HG03439 (cell line): Measurements from ENCODE around the gene NT5M.

Source experiments
- ATAC-seq: cut with Tn5 transposase; IDR thresholded peaks from one replicate; pipeline ENCODE4 v1.9.1; 2021; ENCODE audit warnings: mild to moderate bottlenecking, moderate library complexity; ENCODE audit not compliant: unreplicated experiment

Gene NT5M

DNA sequence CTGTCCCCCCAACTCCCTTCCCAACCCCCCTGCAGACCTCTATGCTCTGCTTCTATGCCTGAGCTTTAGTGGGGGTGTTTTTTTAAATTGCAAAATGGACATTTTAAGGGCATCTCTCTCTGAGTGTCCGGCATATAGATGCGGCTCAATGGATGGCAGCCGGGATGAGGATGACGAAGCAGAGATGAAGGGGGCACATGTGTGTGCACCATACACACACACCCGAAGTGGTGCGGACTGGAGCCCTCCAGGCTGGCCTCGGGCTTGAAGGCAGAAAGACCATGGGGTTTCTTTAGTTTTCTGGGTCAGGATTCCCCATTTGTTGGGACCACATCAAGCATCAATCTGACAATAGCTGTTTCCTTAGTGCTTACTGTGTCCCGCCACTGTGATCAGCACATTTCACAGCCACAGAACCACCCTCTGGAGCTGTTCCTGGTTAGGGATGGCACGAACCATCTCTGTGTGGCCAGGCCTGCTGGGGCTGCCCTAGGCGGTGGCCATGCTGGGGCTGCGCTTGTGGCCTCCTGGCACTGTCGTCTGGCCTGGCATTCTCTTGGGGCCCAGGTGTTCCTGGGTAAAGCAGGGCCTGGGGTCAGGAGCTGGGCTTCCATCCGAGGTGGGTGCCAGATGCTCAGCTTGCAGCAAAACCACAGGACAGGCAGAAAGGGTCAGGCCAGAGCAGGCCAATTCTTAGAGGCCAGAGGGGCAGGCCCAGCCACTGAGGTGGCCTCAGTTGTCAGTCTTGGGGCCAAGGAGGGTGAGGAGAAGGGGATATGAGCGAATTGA lies 49.9 kb downstream of the NT5M start:
- no peak for ATAC-seq

GRCh38 chr17:17353625-17354484 lies 50.7 kb downstream of the NT5M start:
- no peak for ATAC-seq

GRCh38 chr17:17354560-17355349 lies 51.6 kb downstream of the NT5M start:
- ATAC-seq, result no peak

DNA sequence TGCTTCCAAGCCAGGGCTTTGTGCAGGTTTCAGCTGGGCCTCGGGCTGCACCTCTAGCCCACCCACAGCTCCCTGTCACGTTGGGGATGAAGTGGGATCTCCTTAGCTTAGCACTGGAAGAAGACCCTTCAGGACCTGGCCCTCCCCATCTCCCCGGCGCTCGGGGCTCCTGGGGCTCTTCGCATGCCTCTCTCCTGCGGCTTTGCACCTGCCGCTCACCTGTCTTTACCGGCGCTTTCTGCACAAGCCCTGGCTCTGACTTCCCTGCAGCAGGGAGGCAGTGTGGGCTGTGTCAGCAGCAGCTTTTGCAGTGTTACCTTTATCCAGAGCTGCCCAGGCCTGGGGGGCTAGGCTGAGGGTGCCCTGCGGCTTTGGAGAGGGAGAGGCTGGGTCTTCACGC lies 52.3 kb downstream of the NT5M start:
- ATAC-seq, result no peak

DNA sequence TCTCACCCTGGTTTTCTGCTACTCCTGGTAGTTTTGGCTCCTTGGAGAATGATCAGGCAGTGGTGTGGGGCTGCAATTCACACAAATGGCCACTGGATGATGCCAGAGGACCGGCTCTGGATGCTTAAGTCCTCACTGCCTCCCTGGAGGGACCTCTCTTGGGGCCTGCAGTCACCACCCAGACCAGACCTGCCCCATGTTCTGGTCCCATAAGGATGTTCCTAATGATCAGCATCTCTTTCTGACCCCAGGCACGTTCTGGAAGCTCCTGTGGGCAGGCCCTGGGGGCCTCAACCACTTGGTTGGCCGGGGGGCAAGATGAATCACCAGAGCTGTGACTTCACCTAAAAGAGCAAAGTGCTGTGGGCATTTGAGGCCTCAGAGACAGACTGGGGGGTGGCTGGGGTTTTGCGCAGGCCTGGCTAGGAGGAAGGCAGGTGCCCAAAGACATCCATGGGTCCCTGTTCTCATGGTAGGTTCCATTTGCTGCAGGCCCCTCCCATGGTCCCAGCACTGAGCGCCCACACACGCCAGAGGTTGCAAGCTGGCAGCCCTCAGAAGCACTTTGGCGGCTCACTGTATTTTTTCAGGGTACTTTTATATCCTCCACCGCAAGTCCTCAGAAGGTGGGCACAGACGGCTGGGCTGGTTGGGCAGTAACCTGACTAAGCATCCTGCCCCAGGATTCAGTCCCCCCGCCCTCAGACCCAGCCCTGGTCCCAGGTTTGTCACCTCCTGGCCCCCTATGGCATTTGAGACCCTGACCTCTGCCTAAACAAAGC lies 53.2 kb downstream of the NT5M start:
- ATAC-seq, result no peak

GRCh38 chr17:17356931-17357270 lies 53.7 kb downstream of the NT5M start:
- no peak for ATAC-seq

DNA sequence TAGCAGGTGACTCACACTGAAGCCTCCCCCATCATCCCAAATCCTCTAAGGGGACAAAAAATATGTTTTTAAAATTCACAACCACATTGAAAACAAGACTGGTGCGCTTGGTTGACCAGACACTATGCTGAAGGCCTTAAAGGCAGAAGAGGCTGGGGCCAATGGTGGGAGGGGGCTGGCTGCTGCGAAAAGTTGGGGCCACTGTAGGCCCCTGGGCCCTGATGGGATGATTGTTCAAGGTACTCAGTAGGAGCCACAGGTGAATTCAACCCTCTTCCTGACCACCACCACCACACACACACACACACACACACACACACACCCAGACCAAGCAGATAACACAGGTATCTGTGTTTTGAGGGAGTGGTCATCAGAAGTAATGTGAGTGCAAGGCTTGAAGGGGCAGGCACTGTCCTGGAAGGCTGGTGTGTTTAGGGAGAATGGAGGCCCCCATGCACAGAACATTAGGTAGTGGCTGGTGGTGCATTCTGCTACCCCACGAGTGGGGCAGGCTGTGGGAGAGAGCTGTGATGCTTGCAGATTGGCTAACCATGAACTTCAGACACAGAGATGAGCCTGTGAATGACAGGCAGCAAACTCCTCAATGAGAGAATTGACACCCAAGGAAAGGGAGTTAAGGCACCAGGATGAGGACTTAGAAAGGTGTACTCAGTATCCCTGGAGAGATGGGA lies 55.0 kb downstream of the NT5M start:
- ATAC-seq, result no peak

GRCh38 chr17:17358866-17359265 lies 55.7 kb downstream of the NT5M start:
- ATAC-seq, result no peak

- ATAC-seq, result no peak
Measured at GRCh38 chr17:17359271-17359670, 56.1 kb downstream of the NT5M start.

DNA sequence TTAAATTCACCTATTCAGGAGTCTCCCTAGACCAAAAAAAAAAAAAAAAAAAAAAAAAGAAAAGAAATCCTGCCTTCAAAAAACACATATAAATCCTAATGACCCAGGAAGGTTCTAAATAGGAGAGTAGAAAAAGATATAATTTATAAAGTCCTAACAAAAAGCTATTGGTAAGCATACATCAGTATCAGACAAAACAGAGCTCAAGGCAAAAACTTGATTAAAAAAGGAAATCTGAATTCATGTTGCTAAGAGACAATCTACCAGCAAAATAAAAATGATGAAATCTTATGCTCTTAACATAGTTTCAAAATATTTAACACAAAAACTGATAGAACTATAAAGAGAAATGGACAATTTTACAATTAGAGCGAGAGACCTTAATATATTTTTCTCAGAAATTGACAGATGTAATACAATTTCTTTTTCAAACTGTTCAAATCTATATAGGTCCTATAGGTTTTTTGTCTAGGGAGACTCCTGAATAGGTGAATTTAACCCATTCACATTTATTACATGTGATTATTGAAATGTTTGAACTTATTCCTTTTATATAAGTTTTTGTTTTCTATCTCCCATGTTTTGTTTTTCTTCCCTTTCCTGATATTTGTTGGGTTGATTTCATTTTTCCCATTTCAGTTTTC lies 57.0 kb downstream of the NT5M start:
- ATAC-seq, result no peak

DNA sequence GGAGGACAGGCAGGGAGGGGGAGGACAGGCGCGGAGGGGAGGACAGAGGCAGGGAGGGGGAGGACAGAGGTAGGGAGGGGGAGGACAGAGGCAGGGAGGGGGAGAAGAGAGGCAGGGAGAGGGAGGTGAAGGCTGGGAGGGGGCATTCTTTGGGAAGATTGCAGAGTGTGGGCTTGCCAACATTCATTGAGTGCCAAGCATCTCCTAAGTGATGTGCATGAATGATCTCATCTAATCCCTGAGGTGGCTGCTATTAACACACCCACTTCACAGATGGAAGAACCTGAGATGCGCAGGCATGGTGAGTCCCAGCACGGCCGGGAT lies 58.3 kb downstream of the NT5M start:
- no peak for ATAC-seq

GRCh38 chr17:17361867-17362539 lies 58.8 kb downstream of the NT5M start:
- no peak for ATAC-seq

DNA sequence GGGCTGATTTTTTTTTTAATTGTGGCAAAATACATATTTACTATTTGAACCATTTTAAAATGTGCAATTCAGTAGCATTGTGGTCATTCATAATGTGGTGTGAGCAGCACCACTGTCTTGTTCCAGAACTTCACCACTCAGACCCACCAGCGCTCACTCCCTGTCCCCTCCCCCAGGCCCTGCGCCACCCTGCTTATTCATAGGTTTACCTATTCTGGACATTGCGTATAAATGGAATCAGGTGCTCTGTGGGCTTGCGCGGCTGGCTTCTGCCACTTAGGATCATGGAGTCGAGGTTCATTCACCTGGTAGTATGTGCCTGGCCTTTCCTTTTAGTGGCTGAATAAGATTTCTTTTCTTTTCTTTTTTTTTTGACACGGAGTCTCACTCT lies 59.4 kb downstream of the NT5M start:
- no peak for ATAC-seq

- ATAC-seq, result no peak
Measured at GRCh38 chr17:17363638-17364337, 60.6 kb downstream of the NT5M start.

GRCh38 chr17:17364338-17364667 lies 61.1 kb downstream of the NT5M start:
- ATAC-seq, result no peak

DNA sequence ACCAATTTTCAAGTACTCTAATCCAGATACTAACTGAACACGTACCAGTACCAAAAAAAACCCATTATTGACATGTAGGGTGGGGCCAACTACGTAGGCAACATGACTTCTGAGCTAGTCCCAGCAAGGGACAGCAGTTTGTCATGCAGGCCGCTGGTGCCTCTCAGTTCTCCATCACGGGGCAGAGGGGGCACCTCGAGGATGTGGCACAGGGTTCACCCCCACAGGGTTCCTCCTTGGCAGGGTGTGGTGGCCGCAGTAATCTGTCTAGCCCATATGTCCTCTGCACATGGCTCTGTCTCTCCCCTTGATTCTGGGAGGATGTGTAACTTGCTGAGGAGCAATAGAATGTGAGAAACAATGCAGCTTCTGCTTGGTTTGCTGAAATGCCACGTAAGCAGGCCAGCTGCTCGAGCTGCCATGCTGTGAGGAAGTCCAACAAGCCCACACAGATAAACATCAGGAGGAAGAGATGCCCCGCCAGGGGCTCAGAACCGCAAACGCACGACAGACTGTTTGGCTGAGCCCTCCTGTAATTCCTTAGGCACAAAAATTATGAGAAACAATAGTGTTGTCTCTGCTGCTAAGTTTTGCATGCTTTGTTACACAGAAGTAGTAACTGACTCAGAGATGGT lies 62.4 kb downstream of the NT5M start:
- ATAC-seq, result no peak

- ATAC-seq, result no peak
Measured at GRCh38 chr17:17366235-17366634, 63.1 kb downstream of the NT5M start.
